COLO668 (cell line): ENCODE data around the gene CDKN3.
"Not testable (repeated sequence)": the region's sequence is repeated elsewhere in the genome, so short reads cannot be mapped to it uniquely, and the experiment has no call there.

Source experiments
- DNase-seq: peaks from one replicate; lab custom pipeline; 2025; ENCODE audit not compliant: unreplicated experiment; lab: John Stamatoyannopoulos, UW

Gene CDKN3

GRCh38 chr14:54423991-54424390 lies 27.2 kb downstream of the CDKN3 start:
- no peak for DNase-seq

- peak; percentile 48 for DNase-seq
Observed at GRCh38 chr14:54424479-54424901, 27.7 kb downstream of the CDKN3 start.

- no peak for DNase-seq
Observed at GRCh38 chr14:54425068-54425467, 28.3 kb downstream of the CDKN3 start.

GRCh38 chr14:54425537-54426274 lies 28.9 kb downstream of the CDKN3 start:
- DNase-seq: no peak

GRCh38 chr14:54427871-54428270 lies 31.1 kb downstream of the CDKN3 start:
- DNase-seq: no peak

- DNase-seq: no peak
Observed at GRCh38 chr14:54428527-54428926, 31.7 kb downstream of the CDKN3 start.

- no peak for DNase-seq
Observed at GRCh38 chr14:54435500-54435981, 38.7 kb downstream of the CDKN3 start.

- not testable (repeated sequence) for DNase-seq
Observed at GRCh38 chr14:54437954-54438353, 41.1 kb downstream of the CDKN3 start.

- no peak for DNase-seq
Observed at GRCh38 chr14:54438703-54439102, 41.9 kb downstream of the CDKN3 start.

GRCh38 chr14:54440037-54440436 lies 43.2 kb downstream of the CDKN3 start:
- no peak for DNase-seq

GRCh38 chr14:54440476-54440872 lies 43.7 kb downstream of the CDKN3 start:
- no peak for DNase-seq

- DNase-seq: peak; percentile 97
Observed at GRCh38 chr14:54440873-54441868, 44.4 kb downstream of the CDKN3 start, which contains the start of gene CNIH1. TSS of gene CNIH1 (minus strand) at chr14:54441374. CDS start at chr14:54441327, 47 bp downstream.

GRCh38 chr14:54442961-54443360 lies 46.2 kb downstream of the CDKN3 start:
- DNase-seq: not testable (repeated sequence)

GRCh38 chr14:54443981-54444380 lies 47.2 kb downstream of the CDKN3 start:
- no peak for DNase-seq

- DNase-seq: no peak
Observed at GRCh38 chr14:54444681-54445080, 47.9 kb downstream of the CDKN3 start.

GRCh38 chr14:54446161-54446693 lies 49.4 kb downstream of the CDKN3 start:
- DNase-seq: peak; percentile 87

- DNase-seq: no peak
Observed at GRCh38 chr14:54447231-54447692, 50.5 kb downstream of the CDKN3 start.

- no peak for DNase-seq
Observed at GRCh38 chr14:54450535-54450934, 53.7 kb downstream of the CDKN3 start.

- no peak for DNase-seq
Observed at GRCh38 chr14:54451121-54451601, 54.4 kb downstream of the CDKN3 start.

GRCh38 chr14:54451961-54452360 lies 55.2 kb downstream of the CDKN3 start:
- no peak for DNase-seq

GRCh38 chr14:54453252-54453651 lies 56.4 kb downstream of the CDKN3 start:
- DNase-seq: no peak
